NT2/D1 (cell line): ENCODE data around the gene AGMO.

Source experiments
- SUZ12 ChIP-seq: IDR thresholded peaks from 2 replicates; pipeline ENCODE4 v1.6.1; 2011; ENCODE audit not compliant: insufficient read length, insufficient read depth; ENCODE audit errors: extremely low read depth
- YY1 ChIP-seq: IDR thresholded peaks from 2 replicates; pipeline ENCODE4 v1.6.1; 2011; ENCODE audit not compliant: insufficient read length, insufficient read depth
- ZNF274 ChIP-seq: IDR thresholded peaks from 2 replicates; pipeline ENCODE4 v1.6.1; 2011; ENCODE audit warnings: mild to moderate bottlenecking, low read depth, low read length

GRCh38 chr7:15252181-15252580 is 309.6 kb downstream of the AGMO start:
- no peak for TF ChIP-seq SUZ12
- TF ChIP-seq ZNF274: no peak
- TF ChIP-seq YY1: no peak
